Left renal cortex interstitium (tissue), 4 donors: ENCODE measurements around the gene IQCF2. TPM values are rescaled to one million over a fixed set of nuclear protein-coding genes. Genes with fewer than 3 reads are reported as not detected.
"Not testable (repeated sequence)": the region's sequence is repeated elsewhere in the genome, so short reads cannot be mapped to it uniquely, and the experiment has no call there.

Experiments used
- DNase-seq, 4 donors: peaks; one replicate each; pipeline ENCODE4 v3.0.0-alpha.2; 2013; ENCODE audit warnings: low read depth in 4 of 4, low spot score in 2 of 4, missing footprints in 1 of 4
- polyA plus RNA-seq, 4 donors: library from polyadenylated mRNA; unstranded; fragments of 120-200 nt; gene quantifications; one replicate each; pipeline ENCODE4 v1.2.1, GENCODE V29; 2013; ENCODE audit not compliant: insufficient read length in 4 of 4

The IQCF2 gene
- polyA plus RNA-seq, result not detected

DNA sequence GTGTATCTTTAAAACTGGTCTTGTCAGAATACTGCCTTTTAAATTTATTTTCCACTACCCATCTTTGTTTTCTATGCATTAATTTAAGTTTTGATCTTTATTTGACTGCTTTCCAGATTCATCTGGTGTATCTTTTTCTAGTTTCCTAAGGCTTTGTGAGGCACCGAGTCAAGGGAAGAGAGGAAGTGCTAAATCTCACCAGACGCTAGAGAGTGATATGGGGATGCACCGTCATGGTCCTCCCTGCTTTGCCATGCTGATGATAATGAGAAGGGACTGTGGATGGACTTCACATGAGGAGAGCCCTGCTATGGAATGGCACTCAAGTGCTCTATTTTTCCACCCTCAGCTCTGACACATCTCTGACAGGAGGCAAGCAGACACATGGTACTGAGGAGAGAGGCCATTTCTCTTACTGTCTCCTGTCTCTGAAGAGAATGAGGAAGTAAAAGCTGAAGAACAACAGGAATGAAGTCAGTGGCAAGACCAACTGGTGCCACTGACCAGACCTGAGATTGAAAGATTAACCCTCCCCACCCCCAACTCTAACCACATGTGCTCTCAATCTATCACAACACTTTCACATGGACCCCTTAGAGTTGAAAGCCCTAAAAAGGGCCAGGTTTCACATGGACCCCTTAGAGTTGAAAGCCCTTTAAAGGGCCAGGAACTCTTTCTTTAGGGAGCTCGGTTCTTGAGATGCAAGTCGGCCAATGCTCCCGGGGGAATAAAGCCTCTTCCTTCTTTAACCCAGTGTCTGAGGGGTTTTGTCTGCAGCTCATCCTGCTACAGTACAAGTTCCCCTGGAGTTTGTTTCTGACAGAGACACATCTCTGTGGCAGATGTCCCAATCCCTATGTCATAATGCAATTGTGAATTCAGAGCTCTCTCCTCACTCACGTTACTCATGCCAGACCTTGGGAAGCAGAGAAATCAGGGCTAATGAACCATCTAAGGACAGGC lies at the start of gene IQCF2:
Gene IQCF2, plus strand, starts transcription at position 913 of the 963 bp plus-strand sequence. CDS start 52 bp downstream, outside the sequence.
- no peak for DNase-seq

DNA sequence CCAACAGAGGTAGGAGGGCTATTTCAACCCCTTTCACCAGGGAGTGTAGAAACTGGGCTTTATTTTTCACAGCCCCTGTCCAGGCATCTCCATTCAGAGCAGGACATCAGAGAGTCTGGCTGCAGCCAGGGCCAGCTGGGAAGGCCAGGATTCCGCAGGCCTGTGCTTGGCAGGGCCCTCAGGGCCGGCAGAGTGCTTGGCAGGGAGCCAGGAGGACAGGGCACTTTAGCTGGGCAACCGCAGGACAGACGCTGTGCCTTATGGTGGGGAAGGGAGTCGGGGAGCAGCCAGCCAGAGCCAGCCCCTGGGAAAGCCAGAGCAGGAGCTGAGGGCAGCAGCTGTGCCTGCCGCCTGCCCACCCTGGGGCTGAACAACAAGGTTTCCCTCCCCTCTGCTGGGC lies 47.9 kb upstream of the IQCF2 start:
- no peak for DNase-seq

DNA sequence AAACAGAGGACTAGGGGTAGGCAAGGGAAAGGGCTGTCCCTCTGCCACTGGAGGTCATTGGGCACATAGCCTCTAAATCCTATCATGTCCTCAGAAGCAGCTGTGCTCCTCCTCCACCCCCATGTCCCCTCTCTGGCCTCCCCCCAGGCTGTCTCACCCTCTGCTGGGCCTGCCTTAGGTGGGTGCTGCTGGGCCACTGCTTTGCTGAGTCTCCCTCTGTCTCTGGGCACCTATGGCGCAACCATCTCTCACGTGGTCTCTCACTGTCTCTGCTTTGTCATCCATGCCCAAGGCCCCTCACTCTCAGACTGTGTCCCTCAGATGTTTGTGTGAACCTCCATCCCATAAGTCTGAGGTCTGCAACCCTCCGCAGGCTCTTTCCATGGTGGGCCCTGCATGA lies 47.4 kb upstream of the IQCF2 start:
- DNase-seq, result no peak

- DNase-seq, result no peak
Observed at GRCh38 chr3:51815614-51816013, 45.8 kb upstream of the IQCF2 start.

GRCh38 chr3:51816723-51817122 lies 44.7 kb upstream of the IQCF2 start:
- DNase-seq, result no peak

DNA sequence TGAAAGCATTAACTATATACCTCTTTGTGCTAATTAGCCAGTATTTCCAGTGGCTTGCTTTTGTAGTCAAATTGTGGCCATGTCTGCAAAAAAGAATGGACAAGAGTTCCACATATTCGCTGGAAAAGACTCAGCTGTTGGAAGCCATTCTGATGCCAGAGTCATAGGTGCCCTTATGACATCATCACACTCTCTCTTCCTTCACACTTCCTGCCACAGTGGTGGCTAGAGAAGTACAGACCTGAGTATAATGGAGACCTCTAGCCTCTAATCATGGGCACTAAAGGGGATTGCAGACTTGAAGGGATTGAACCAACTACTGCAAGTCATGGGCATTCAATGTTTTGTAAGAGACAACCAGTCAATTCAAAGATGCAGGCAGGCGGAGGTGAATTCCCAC lies 44.0 kb upstream of the IQCF2 start:
- no peak for DNase-seq

DNA sequence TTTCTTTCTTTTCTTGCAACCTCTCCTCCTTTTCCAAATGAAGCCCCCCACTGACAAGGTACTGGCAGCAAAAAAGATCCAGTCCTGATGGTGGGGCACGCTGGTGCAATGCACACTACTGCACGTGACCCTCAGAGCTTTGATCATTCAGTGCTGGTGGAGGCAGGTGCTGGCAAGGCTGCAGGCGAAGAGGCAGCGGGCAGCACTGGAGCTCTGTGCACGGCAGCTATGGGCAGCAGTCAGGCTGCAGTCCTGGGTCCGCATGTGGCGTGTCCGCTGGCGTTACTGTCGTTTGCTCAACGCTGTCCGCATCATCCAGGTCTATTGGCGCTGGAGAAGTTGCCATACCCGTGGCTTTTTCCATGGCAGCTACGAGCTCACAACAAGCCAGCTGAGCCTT lies 42.3 kb upstream of the IQCF2 start:
- no peak for DNase-seq

DNA sequence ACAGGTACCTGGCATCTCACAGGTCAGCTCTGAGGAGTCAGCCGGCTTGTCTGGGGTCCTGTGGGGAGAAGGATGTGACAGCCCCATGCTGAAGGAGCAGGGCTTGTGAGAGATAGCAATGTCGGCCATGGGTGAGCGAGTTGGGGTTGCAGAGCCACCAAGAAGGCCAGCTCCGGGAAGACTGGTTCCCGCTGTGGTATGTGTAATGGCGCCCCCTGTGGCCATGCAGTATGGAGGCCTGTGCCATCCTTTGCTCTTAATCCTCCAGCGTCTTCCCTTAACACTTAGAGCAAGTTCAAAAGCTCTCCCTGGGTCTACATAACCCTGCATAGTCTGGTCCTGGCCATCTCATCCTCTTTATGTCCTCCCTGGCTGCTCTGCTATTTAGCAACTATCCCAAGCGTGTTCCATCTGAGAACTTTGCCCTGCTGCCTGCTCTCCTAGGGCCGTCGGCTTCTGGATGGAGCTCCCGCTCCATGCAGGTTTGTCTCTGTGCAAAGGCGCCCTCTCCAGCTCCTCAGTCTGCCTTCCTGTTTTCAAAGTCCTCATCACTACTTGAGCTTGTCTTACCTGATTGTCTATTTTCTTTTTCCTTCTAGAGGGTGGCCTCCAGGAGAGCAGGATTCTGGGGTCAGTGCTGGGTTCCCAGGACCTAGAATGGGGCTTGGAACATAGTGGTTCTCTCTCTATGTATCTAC lies 41.6 kb upstream of the IQCF2 start:
- DNase-seq, result no peak

DNA sequence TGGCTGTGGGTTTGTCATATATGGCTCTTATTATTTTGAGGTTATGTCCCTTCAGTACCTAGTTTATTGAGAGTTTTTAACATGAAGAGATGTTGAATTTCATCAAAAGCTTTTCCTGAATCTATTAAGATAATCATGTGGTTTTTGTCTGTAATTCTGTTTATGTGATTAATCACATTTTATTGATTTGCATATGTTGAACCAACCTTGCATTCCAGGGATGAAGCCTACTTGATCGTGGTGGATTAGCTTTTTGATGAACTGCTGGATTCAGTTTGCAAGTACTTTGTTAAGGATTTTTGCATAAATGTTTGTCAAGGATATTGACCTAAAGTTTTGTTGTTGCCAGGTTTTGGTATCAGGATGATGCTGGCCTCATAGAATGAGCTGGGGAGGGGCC lies 33.1 kb upstream of the IQCF2 start:
- DNase-seq, result no peak

DNA sequence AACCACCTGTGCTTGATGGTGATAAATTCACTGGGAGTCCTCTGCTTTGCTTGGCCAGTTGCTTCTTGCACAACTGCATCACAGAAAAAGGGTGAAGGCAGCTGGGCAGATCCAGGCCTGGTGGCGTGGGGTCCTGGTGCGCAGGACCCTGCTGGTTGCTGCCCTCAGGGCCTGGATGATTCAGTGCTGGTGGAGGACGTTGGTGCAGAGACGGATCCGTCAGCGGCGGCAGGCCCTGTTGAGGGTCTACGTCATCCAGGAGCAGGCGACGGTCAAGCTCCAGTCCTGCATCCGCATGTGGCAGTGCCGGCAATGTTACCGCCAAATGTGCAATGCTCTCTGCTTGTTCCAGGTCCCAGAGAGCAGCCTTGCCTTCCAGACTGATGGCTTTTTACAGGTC lies 31.1 kb upstream of the IQCF2 start:
- DNase-seq, result no peak

GRCh38 chr3:51830836-51831385 lies 30.5 kb upstream of the IQCF2 start:
- no peak for DNase-seq

- no peak for DNase-seq
Observed at GRCh38 chr3:51836606-51837005, 24.8 kb upstream of the IQCF2 start.

DNA sequence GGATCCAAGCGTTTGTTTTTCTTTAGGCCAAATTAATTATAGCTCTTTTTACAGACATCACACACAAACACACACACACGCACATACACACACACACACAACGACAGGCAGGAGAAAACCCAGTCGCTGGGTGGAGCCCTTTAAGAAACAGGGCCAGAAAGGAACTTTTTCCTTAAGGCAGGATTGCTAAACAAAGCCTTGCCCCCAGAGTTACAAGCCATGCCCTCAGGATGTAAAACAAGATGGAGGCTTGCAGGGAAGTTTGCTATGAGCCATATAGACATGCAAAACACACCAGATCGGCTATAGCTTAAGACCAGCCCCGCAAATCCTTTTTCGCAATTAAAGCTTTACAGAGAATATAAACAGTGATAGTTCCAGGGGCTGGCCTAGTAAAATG lies 16.3 kb upstream of the IQCF2 start:
- DNase-seq, result no peak

DNA sequence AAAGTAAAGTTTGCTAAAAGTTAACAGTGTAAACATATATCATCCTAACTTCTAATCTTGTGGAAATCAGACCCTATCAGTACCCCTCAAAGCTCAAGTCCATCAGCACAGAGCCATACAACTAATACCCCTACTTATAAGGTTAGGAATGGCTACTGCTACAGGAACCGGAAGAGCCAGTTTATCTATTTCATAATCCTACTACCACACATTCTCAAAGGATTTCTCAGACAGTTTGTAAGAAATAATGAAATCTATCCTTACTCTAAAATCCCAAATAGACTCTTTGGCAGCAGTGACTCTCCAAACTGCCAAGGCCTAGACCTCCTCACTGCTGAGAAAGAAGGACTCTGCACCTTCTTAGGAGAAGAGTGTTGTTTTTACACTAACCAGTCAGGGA lies 6.0 kb upstream of the IQCF2 start:
- not testable (repeated sequence) for DNase-seq

DNA sequence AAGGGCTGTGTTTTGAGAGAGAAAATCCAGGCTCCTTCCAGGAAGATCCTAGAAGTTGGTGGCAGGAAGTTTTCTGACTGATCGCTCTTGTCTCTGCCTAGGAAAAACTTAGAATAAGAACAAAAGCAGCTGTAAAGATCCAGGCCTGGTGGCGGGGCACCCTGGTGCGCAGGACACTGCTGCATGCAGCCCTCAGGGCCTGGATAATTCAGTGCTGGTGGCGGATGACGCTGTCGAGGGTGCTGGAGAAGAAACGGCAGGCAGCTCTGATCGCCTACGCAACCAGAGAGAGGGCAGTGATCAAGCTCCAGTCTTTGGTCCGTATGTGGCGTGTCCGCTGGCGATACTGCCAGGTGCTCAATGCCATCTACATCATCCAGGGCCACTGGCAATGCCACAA lies 1.5 kb downstream of the IQCF2 start:
- no peak for DNase-seq

DNA sequence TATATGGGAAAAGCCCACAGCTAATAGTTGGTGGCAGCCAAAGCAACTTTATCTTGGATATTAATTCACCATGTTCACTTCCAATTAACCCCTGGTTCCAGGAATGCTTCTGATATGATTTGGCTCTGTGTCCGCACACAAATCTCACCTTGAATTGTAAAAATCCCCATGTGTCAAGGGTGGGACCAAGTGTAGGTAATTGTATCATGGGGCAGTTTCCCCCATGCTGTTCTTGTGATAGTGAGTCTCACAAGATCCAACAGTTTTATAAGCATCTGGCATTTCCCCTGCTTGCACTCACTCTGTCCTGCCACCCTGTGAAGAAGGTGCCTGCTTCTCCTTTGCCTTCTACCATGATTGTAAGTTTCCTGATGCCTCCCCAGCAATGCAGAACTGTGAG lies 7.5 kb downstream of the IQCF2 start:
- DNase-seq, result not testable (repeated sequence)

GRCh38 chr3:51869304-51869703 lies 7.9 kb downstream of the IQCF2 start:
- no peak for DNase-seq

GRCh38 chr3:51873253-51873766 lies 11.9 kb downstream of the IQCF2 start:
- DNase-seq, result no peak

DNA sequence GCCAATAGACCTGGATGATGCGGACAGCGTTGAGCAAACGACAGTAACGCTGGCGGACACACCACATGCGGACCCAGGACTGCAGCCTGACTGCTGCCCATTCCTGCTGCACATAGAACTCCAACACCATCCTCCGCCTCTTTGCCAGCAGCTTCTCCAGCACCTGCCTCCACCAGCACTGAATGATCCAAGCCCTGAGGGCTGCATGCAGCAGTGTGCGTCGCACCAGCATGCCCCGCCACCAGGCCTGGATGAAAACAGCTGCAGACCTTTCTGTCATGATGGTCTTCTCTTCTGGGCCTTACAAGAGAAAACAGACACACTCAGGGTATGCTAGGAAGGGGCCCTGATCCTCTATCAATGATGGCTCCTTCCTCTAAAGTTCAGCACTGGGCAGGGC lies 12.5 kb downstream of the IQCF2 start:
- DNase-seq, result no peak

GRCh38 chr3:51874411-51874810 lies 13.0 kb downstream of the IQCF2 start:
- DNase-seq, result no peak

GRCh38 chr3:51874889-51875288 lies 13.5 kb downstream of the IQCF2 start:
- DNase-seq, result no peak
